NCI-H460 (cell line): Measurements from ENCODE around the gene ENOX1. TPM values are rescaled to one million over a fixed set of nuclear protein-coding genes. Genes with fewer than 3 reads are reported as not detected.

Source experiments
- DNase-seq: peaks from one replicate; pipeline ENCODE4 v3.0.0-alpha.2; 2016; ENCODE audit warnings: low read depth; ENCODE audit errors: extremely low read depth
- total RNA-seq: library from RNA; depleted of rRNA; stranded (reverse); fragments of >200 nt; shearing (Covaris generic); gene quantifications from 2 replicates; pipeline ENCODE4 v1.2.3, GENCODE V29; 2014

ENOX1 gene
- total RNA-seq, 1 experiment from 2014 or later: 7.6 TPM

GRCh38 chr13:43611281-43612273 is 175.2 kb downstream of the ENOX1 start:
- DNase-seq: no peak

- DNase-seq: no peak
These were observed 178.2 kb downstream of the ENOX1 start for GRCh38 chr13:43608400-43609137.

GRCh38 chr13:43597599-43597945 is 189.2 kb downstream of the ENOX1 start:
- no peak for DNase-seq

GRCh38 chr13:43596924-43597598 is 189.7 kb downstream of the ENOX1 start:
- no peak for DNase-seq

- no peak for DNase-seq
These were observed 190.8 kb downstream of the ENOX1 start for GRCh38 chr13:43596006-43596405.

- no peak for DNase-seq
These were observed 199.4 kb downstream of the ENOX1 start for GRCh38 chr13:43587376-43587775.

- no peak for DNase-seq
These were observed 202.0 kb downstream of the ENOX1 start for GRCh38 chr13:43584751-43585150.

- no peak for DNase-seq
These were observed 203.5 kb downstream of the ENOX1 start for GRCh38 chr13:43583321-43583720.

- no peak for DNase-seq
These were observed 206.5 kb downstream of the ENOX1 start for GRCh38 chr13:43580280-43580679.

- no peak for DNase-seq
These were observed 207.5 kb downstream of the ENOX1 start for GRCh38 chr13:43579321-43579720.

GRCh38 chr13:43574605-43575004 is 212.2 kb downstream of the ENOX1 start:
- no peak for DNase-seq

GRCh38 chr13:43573802-43574514 is 212.8 kb downstream of the ENOX1 start:
- DNase-seq: no peak

GRCh38 chr13:43573361-43573740 is 213.4 kb downstream of the ENOX1 start:
- peak; percentile 22 for DNase-seq

GRCh38 chr13:43572656-43573360 is 214.0 kb downstream of the ENOX1 start:
- no peak for DNase-seq

GRCh38 chr13:43569658-43570057 is 217.1 kb downstream of the ENOX1 start:
- no peak for DNase-seq

- DNase-seq: no peak
These were observed 219.2 kb downstream of the ENOX1 start for GRCh38 chr13:43567608-43568007.

GRCh38 chr13:43564952-43565351 is 221.8 kb downstream of the ENOX1 start:
- DNase-seq: no peak

GRCh38 chr13:43561081-43561480 is 225.7 kb downstream of the ENOX1 start:
- DNase-seq: no peak

GRCh38 chr13:43558939-43559338 is 227.8 kb downstream of the ENOX1 start:
- DNase-seq: no peak

GRCh38 chr13:43558326-43558725 is 228.4 kb downstream of the ENOX1 start:
- no peak for DNase-seq
